GM12892 (cell line): ENCODE results near the gene MTOR.

Experiments
- POLR2A ChIP-seq: IDR thresholded peaks from 2 replicates; pipeline ENCODE4 v1.6.1; 2011; ENCODE audit warnings: low read depth, low read length, control low read depth
- POLR2AphosphoS5 ChIP-seq: IDR thresholded peaks from 2 replicates; pipeline ENCODE4 v1.6.1; 2011; ENCODE audit warnings: low read depth, low read length, control low read depth
- TAF1 ChIP-seq: IDR thresholded peaks from 2 replicates; pipeline ENCODE4 v1.6.1; 2011; ENCODE audit warnings: low read depth, mild to moderate bottlenecking, control low read depth, low read length, borderline replicate concordance

DNA sequence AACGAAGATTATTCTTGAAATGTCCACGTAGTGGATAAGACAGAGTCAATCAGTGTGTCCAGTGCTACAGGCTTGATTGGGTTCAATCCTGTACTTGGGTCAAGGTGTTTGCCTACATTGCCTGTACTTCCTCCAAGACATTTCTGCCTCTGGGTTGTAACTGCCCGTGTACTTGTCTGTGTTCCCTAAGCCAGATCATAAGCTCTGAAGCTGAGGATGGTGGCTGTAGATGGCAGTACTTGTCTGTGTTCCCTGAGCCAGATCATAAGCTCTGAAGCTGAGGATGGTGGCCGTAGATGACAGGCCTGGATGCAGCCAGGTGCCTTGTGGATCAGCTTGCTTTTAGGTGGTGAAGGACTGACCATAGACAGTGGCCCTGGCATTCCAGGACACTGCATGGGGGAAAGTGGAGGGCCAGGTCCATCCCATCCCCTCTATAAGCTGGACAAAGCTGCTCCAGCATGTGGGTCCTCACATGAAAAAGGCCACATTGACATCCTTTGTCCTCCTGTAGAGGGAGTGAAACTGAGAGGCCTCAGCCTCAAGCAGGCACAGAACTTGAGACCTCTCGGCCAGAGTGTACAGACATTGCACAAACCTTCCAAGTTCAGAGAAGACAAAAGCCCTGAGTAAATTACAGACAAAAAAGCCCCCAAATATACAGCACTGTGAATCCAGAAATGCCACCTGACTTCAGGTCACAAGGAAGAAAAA is 200.5 kb downstream of the MTOR start:
- TF ChIP-seq TAF1 = no peak
- TF ChIP-seq POLR2AphosphoS5 = no peak
- no peak for TF ChIP-seq POLR2A
